ENCODE data around the gene HPCA. TPM values are rescaled to one million over a fixed set of nuclear protein-coding genes. Genes with fewer than 3 reads are reported as not detected.
A peak's percentile ranks its signal among the peaks of the same experiment; 100 is the strongest.

Gene HPCA
- total RNA-seq, 4 donors from 2014 or later, result 0.64 to 0.96 TPM; not detected in 2

- Histone ChIP-seq H3K36me3 (no peaks in the 10 kb centered on the region), H3K4me3 (no peak overlapping the region), H3K27ac (peak overlapping the region in 1 of 4 donors; percentile 38), H3K4me1 (peaks cover 3 to 26% (median 12%) of the 10 kb centered on the region in 4 donors), H3K9me3 (no peaks in the 10 kb centered on the region), H3K27me3 (peaks cover 12% of the 10 kb centered on the region)
- TF ChIP-seq EP300 (IDR thresholded peaks at IDR 0.05; ENCODE audit: low read depth), result no peak
- TF ChIP-seq POLR2AphosphoS5 (IDR thresholded peaks at IDR 0.05), result no peak
- no peak for TF ChIP-seq POLR2A (IDR thresholded peaks at IDR 0.05)
- TF ChIP-seq, protein P1, sequence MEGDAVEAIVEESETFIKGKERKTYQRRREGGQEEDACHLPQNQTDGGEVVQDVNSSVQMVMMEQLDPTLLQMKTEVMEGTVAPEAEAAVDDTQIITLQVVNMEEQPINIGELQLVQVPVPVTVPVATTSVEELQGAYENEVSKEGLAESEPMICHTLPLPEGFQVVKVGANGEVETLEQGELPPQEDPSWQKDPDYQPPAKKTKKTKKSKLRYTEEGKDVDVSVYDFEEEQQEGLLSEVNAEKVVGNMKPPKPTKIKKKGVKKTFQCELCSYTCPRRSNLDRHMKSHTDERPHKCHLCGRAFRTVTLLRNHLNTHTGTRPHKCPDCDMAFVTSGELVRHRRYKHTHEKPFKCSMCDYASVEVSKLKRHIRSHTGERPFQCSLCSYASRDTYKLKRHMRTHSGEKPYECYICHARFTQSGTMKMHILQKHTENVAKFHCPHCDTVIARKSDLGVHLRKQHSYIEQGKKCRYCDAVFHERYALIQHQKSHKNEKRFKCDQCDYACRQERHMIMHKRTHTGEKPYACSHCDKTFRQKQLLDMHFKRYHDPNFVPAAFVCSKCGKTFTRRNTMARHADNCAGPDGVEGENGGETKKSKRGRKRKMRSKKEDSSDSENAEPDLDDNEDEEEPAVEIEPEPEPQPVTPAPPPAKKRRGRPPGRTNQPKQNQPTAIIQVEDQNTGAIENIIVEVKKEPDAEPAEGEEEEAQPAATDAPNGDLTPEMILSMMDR (IDR thresholded peaks at IDR 0.05), result no peak
- no peak for DNase-seq
- in situ Hi-C loops (cut with MboI; ENCODE audit: low pct_ligation_motif_present in 1 of 4, low pct_unique_long_range_greater_than_20kb in 1 of 4, low sequenced_read_pairs in 3 of 4) (no loop called here), intact Hi-C loops (cut with DNase I; ENCODE audit: low total_unique reads) (no loop called here)
- 44 to 45% methylated on average over 1 of the region's 1 CpG for WGBS, 2 donors (ENCODE audit: low coverage in 1 of 2)
Measured at GRCh38 chr1:32918179-32918578, 31.9 kb downstream of the HPCA start.

- Histone ChIP-seq H3K9me3 (no peaks in the 10 kb centered on the region), H3K27me3 (peaks cover 24% of the 10 kb centered on the region), H3K4me3 (no peak overlapping the region), H3K4me1 (peaks cover 4 to 35% (median 18%) of the 10 kb centered on the region in 4 donors), H3K36me3 (no peaks in the 10 kb centered on the region), H3K27ac (no peak overlapping the region)
- in situ Hi-C loops (cut with MboI; ENCODE audit: low pct_ligation_motif_present in 1 of 4, low pct_unique_long_range_greater_than_20kb in 1 of 4, low sequenced_read_pairs in 3 of 4), result no loop called here
- WGBS, 2 donors (ENCODE audit: low coverage in 1 of 2), result 84 to 87% methylated on average over 6 to 11 of the region's 11 CpGs
- TF ChIP-seq POLR2AphosphoS5 (IDR thresholded peaks at IDR 0.05) (no peak), POLR2A (IDR thresholded peaks at IDR 0.05) (no peak), EP300 (IDR thresholded peaks at IDR 0.05; ENCODE audit: low read depth) (no peak)
- TF ChIP-seq, protein P1 (IDR thresholded peaks at IDR 0.05), result no peak
- no peak for DNase-seq
- intact Hi-C loops (cut with DNase I; ENCODE audit: low total_unique reads), result no loop called here
Measured at GRCh38 chr1:32919811-32920733, 33.8 kb downstream of the HPCA start.

- TF ChIP-seq POLR2A (IDR thresholded peaks at IDR 0.05) (no peak), EP300 (IDR thresholded peaks at IDR 0.05; ENCODE audit: low read depth) (no peak), POLR2AphosphoS5 (IDR thresholded peaks at IDR 0.05) (no peak)
- TF ChIP-seq, protein P1 (IDR thresholded peaks at IDR 0.05), result no peak
- no peak overlapping the region for H3K27ac ChIP-seq
- no peak overlapping the region for H3K4me3 ChIP-seq
- in situ Hi-C loops (cut with MboI; ENCODE audit: low pct_ligation_motif_present in 1 of 4, low pct_unique_long_range_greater_than_20kb in 1 of 4, low sequenced_read_pairs in 3 of 4) (no loop called here), intact Hi-C loops (cut with DNase I; ENCODE audit: low total_unique reads) (no loop called here)
- no peak for DNase-seq
- 80% methylated on average over 6 of the region's 7 CpGs; no CpG with 5 or more reads in 1 of the 2 donors for WGBS, 2 donors (ENCODE audit: low coverage in 1 of 2)
- H3K27me3 ChIP-seq, result peaks cover 29% of the 10 kb centered on the region
- H3K36me3 ChIP-seq, result no peaks in the 10 kb centered on the region
- peaks cover 4 to 43% (median 26%) of the 10 kb centered on the region in 4 donors for H3K4me1 ChIP-seq
- no peaks in the 10 kb centered on the region for H3K9me3 ChIP-seq
Measured at GRCh38 chr1:32920833-32921232, 34.5 kb downstream of the HPCA start.

- TF ChIP-seq POLR2AphosphoS5 (IDR thresholded peaks at IDR 0.05) (peak in 2 of 3 donors; percentile 57 to 67), EP300 (IDR thresholded peaks at IDR 0.05; ENCODE audit: low read depth) (no peak), POLR2A (IDR thresholded peaks at IDR 0.05) (peak; percentile 58)
- TF ChIP-seq, protein P1 (IDR thresholded peaks at IDR 0.05), result peak in 4 of 5 experiments; percentile 22 to 70 (median 50)
- WGBS, 2 donors (ENCODE audit: low coverage in 1 of 2), result 0 to 18% methylated on average over 1 to 31 of the region's 31 CpGs
- Histone ChIP-seq H3K9me3 (no peaks in the 10 kb centered on the region), H3K4me3 (peak overlapping the region in 2 of 4 donors; percentile 16 to 42), H3K36me3 (no peaks in the 10 kb centered on the region), H3K27me3 (peaks cover 29% of the 10 kb centered on the region), H3K4me1 (peaks cover 0 to 18% (median 15%) of the 10 kb centered on the region in 4 donors), H3K27ac (peak overlapping the region; percentile 24 to 77 (median 52))
- peak; percentile 83 for DNase-seq
- intact Hi-C loops (cut with DNase I; ENCODE audit: low total_unique reads), result loop anchor here (5.0 kb wide), 1 partner anchor 132 kb away; no protein-coding TSS in a partner anchor
- in situ Hi-C loops (cut with MboI; ENCODE audit: low pct_ligation_motif_present in 1 of 4, low pct_unique_long_range_greater_than_20kb in 1 of 4, low sequenced_read_pairs in 3 of 4), result loop anchor here in 2 of 4 donors (5.0 to 25.0 kb wide), 2 partner anchors 132 to 137 kb away; no protein-coding TSS in a partner anchor
Measured at GRCh38 chr1:32924881-32925344, 38.6 kb downstream of the HPCA start.
